Loucy (cell line): ENCODE data around the gene FXYD7.
"Not testable (repeated sequence)": the region's sequence is repeated elsewhere in the genome, so short reads cannot be mapped to it uniquely, and the experiment has no call there.

Experiments
- H2AFZ ChIP-seq: fragments of 200-600 bp; sonication (generic); 2 replicates; pipeline ENCODE4 v1.6.0; 2016; ENCODE audit warnings: antibody characterized with exemption, mild to moderate bottlenecking, low read length, moderate library complexity
- H3F3A ChIP-seq: fragments of 200-600 bp; 2 replicates; pipeline ENCODE4 v1.6.0; 2016; ENCODE audit warnings: antibody characterized with exemption, low read depth, mild to moderate bottlenecking
- H3K27me3 ChIP-seq: fragments of 200-600 bp; sonication (generic); 2 replicates; pipeline ENCODE4 v1.6.1; 2014; ENCODE audit warnings: low read length, mild to moderate bottlenecking; ENCODE audit not compliant: insufficient read depth, poor library complexity, severe bottlenecking
- H3K36me3 ChIP-seq: fragments of 200-600 bp; sonication (generic); 2 replicates; pipeline ENCODE4 v1.6.1; 2016; ENCODE audit warnings: low read length; ENCODE audit not compliant: insufficient read depth
- H3K4me1 ChIP-seq: fragments of 200-600 bp; sonication (generic); 2 replicates; pipeline ENCODE4 v1.5.1; 2014; ENCODE audit warnings: low read length, mild to moderate bottlenecking; ENCODE audit not compliant: insufficient read depth, poor library complexity, severe bottlenecking
- H3K4me2 ChIP-seq: fragments of 200-600 bp; sonication (generic); 2 replicates; pipeline ENCODE4 v1.6.0; 2014; ENCODE audit warnings: antibody characterized with exemption, low read length, low read depth, mild to moderate bottlenecking; ENCODE audit not compliant: poor library complexity, severe bottlenecking
- H3K4me3 ChIP-seq: fragments of 200-600 bp; sonication (generic); 2 replicates; pipeline ENCODE4 v1.5.1; 2014; ENCODE audit warnings: low read length, mild to moderate bottlenecking, mixed read lengths; ENCODE audit not compliant: poor library complexity, severe bottlenecking
- H3K79me2 ChIP-seq: fragments of 200-600 bp; sonication (generic); 2 replicates; pipeline ENCODE4 v1.6.1; 2014; ENCODE audit warnings: low read length; ENCODE audit not compliant: insufficient read depth
- H3K9ac ChIP-seq: fragments of 200-600 bp; sonication (generic); 2 replicates; pipeline ENCODE4 v1.6.0; 2014; ENCODE audit warnings: mild to moderate bottlenecking, low read depth, low read length, moderate library complexity; ENCODE audit not compliant: poor library complexity, severe bottlenecking
- H3K9me2 ChIP-seq: fragments of 200-600 bp; sonication (generic); replicated peaks from 2 replicates; pipeline ENCODE4 v1.6.1; 2016; ENCODE audit warnings: low read depth, low read length, mixed read lengths
- H3K9me3 ChIP-seq: fragments of 200-600 bp; sonication (generic); 2 replicates; pipeline ENCODE4 v1.6.1; 2014; ENCODE audit warnings: mild to moderate bottlenecking, antibody characterized with exemption, low read length, low read depth; ENCODE audit not compliant: insufficient read depth
- H4K20me1 ChIP-seq: fragments of 200-600 bp; sonication (generic); 2 replicates; pipeline ENCODE4 v1.6.0; 2014; ENCODE audit warnings: antibody characterized with exemption, low read length, mild to moderate bottlenecking; ENCODE audit not compliant: insufficient read depth, poor library complexity, severe bottlenecking
- EZH2phosphoT487 ChIP-seq: fragments of 200-600 bp; IDR thresholded peaks from 2 replicates; pipeline ENCODE4 v1.6.1; 2018; ENCODE audit warnings: antibody characterized with exemption, mild to moderate bottlenecking, moderate library complexity, borderline replicate concordance
- TF ChIP-seq, protein P1 (sequence below): fragments of 200-600 bp; sonication (generic); conservative IDR thresholded peaks from 2 replicates; pipeline ENCODE4 v1.5.1; 2014; ENCODE audit warnings: mild to moderate bottlenecking, antibody characterized with exemption, low read length

The FXYD7 gene

DNA sequence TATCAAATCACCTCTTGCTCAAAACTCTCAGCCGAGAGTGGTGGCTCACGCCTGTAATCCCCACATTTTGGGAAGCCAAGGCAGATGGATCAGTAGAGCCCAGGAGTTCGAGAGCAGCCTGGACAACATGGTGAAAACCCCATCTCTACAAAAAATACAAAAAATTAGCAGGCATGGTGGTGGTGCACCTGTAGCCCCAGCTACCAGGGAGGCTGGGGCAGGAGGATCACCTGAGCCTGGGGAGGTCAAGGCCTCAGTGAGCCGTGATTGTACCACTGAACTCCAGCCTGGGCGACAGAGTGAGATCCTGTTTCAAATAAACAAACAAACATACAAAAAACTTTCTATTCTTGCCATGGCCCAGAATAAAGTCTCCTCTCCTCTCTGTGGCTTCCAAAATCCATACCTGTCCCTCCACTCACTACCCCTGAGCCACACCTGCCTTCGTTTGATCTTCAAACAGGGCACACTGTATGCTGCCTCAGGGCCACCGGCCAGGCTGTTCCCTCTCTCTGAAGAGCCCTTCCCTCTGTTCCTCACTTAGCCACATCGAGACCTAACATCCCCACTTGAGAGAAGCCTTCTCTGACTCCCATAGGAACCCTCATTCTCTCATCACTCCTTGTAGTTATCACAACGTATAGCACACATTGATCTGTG is 14.5 kb upstream of the FXYD7 start:
- Histone ChIP-seq H4K20me1 (no peaks in the 10 kb centered on the region), H3K9me3 (no peaks in the 10 kb centered on the region), H2AFZ (no peak overlapping the region), H3K4me1 (no peaks in the 10 kb centered on the region), H3K4me3 (no peak overlapping the region), H3K9ac (no peak overlapping the region), H3K4me2 (no peak overlapping the region), H3K79me2 (no peaks in the 10 kb centered on the region), H3F3A (no peaks in the 10 kb centered on the region), H3K9me2 (no peaks in the 10 kb centered on the region), H3K27me3 (no peaks in the 10 kb centered on the region), H3K36me3 (no peaks in the 10 kb centered on the region)
- TF ChIP-seq EZH2phosphoT487, result no peak
- TF ChIP-seq, protein P1, sequence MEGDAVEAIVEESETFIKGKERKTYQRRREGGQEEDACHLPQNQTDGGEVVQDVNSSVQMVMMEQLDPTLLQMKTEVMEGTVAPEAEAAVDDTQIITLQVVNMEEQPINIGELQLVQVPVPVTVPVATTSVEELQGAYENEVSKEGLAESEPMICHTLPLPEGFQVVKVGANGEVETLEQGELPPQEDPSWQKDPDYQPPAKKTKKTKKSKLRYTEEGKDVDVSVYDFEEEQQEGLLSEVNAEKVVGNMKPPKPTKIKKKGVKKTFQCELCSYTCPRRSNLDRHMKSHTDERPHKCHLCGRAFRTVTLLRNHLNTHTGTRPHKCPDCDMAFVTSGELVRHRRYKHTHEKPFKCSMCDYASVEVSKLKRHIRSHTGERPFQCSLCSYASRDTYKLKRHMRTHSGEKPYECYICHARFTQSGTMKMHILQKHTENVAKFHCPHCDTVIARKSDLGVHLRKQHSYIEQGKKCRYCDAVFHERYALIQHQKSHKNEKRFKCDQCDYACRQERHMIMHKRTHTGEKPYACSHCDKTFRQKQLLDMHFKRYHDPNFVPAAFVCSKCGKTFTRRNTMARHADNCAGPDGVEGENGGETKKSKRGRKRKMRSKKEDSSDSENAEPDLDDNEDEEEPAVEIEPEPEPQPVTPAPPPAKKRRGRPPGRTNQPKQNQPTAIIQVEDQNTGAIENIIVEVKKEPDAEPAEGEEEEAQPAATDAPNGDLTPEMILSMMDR, result no peak

DNA sequence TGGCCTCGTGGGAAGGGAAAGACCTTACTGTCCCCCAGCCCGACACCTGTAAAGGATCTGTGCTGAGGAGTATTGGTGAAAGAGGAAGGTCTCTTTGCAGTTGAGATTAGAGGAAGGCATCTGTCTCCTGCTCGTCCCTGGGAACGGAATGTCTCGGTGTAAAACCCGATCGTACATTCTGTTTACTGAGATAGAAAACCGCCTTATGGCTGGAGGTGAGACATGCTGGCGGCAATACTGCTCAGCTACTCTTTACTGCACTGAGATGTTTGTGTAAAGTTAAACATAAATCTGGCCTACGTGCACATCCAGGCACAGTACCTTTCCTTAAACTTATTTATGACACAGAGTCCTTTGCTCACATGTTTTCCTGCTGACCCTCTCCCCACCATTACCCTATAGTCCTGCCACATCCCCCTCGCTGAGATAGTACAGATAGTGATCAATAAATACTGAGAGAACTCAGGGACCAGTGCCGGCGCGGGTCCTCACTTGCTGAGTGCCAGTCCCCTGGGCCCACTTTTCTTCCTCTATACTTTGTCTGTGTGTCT is 13.3 kb upstream of the FXYD7 start:
- not testable (repeated sequence) for H3K79me2 ChIP-seq, H3K27me3 ChIP-seq, H3F3A ChIP-seq, H3K4me2 ChIP-seq, H3K4me1 ChIP-seq, H3K9me3 ChIP-seq, H3K36me3 ChIP-seq, H3K9me2 ChIP-seq, H3K4me3 ChIP-seq, H2AFZ ChIP-seq, H3K9ac ChIP-seq, H4K20me1 ChIP-seq

DNA sequence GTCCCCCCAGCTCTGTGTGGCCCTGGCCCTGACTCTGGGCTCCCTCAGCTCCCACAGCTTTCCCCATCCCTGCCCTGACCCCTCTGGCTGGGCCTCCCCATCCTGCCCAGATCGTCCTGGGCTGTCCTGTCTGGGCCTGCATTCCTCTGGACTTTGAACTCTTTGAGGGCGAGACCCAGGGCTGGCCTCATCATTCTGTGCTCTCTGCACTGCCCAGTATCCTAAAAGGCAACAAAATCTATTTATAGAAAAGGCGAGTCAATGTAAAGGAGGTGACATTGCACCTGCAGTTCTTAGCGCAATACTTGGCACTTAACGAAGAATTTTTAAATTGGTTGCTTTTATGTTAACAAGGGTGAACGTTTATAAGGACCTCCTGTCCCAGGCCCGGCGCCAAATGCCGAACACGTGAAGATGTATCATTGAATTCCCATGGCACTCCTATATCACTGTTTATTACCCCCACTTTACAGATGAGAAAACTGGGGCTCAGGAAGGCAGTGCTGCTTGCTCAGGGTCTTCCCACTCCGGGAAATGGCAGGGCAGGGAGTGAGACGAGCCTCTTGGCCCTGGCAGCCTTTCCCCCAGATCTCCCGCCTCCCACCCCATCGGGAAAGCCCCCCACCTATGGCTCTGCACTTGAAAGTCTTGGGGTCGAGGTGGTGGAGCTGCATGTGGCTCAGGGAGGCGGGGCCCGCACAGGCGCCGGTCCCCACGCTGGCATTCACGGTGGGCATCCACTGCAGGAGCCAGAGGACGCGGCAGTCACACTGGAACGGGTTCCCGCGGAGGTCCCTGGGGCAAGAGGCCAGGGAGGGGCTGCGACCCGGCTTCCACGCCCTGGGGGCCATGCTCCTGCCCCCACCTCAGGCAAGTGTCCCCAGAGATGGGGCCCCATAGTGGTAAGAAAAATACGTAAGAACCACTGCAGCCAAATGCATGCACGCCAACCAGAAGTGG is 12.0 kb upstream of the FXYD7 start:
- no peak overlapping the region for H3K4me3 ChIP-seq
- H3K9me3 ChIP-seq, result no peaks in the 10 kb centered on the region
- H3K9me2 ChIP-seq, result no peaks in the 10 kb centered on the region
- no peak overlapping the region for H3K9ac ChIP-seq
- H3K36me3 ChIP-seq, result no peaks in the 10 kb centered on the region
- TF ChIP-seq EZH2phosphoT487, result no peak
- TF ChIP-seq, protein P1, result no peak
- no peaks in the 10 kb centered on the region for H3K4me1 ChIP-seq
- no peak overlapping the region for H3K4me2 ChIP-seq
- H3K27me3 ChIP-seq, result no peaks in the 10 kb centered on the region
- H3K79me2 ChIP-seq, result no peaks in the 10 kb centered on the region
- no peak overlapping the region for H2AFZ ChIP-seq
- no peaks in the 10 kb centered on the region for H4K20me1 ChIP-seq
- H3F3A ChIP-seq, result no peaks in the 10 kb centered on the region
